ENCODE data around the gene GSTM3.
A peak's percentile ranks its signal among the peaks of the same experiment; 100 is the strongest.
"Not testable (repeated sequence)": the region's sequence is repeated elsewhere in the genome, so short reads cannot be mapped to it uniquely, and the experiment has no call there.

Gene GSTM3

GRCh38 chr1:109761227-109762038, 20.6 kb upstream of the GSTM3 start:
- DNase-seq = no peak

GRCh38 chr1:109760581-109761226, 19.9 kb upstream of the GSTM3 start:
- no peak for DNase-seq

- no peak for DNase-seq
These were observed 18.9 kb upstream of the GSTM3 start for GRCh38 chr1:109759513-109760334.

GRCh38 chr1:109757936-109758786, 17.3 kb upstream of the GSTM3 start:
- no peak for DNase-seq

- no peak for DNase-seq
These were observed 16.1 kb upstream of the GSTM3 start for GRCh38 chr1:109756848-109757521.

- not testable (repeated sequence) for DNase-seq
These were observed 15.5 kb upstream of the GSTM3 start for GRCh38 chr1:109756325-109756724.

- DNase-seq = no peak
These were observed 13.9 kb upstream of the GSTM3 start for GRCh38 chr1:109754738-109755137.

- no peak for DNase-seq
These were observed 10.9 kb upstream of the GSTM3 start for GRCh38 chr1:109751531-109752260.

GRCh38 chr1:109750920-109751319, 10.1 kb upstream of the GSTM3 start:
- no peak for DNase-seq

GRCh38 chr1:109750241-109750882, 9.5 kb upstream of the GSTM3 start:
- DNase-seq = no peak

GRCh38 chr1:109749221-109749620, 8.4 kb upstream of the GSTM3 start:
- DNase-seq = no peak

- DNase-seq = not testable (repeated sequence)
These were observed 7.5 kb upstream of the GSTM3 start for GRCh38 chr1:109748311-109748710.

- DNase-seq = peak; percentile 75
These were observed 862 bp downstream of the GSTM3 start for GRCh38 chr1:109739738-109740614.

GRCh38 chr1:109733236-109733870, 7.5 kb downstream of the GSTM3 start:
- no peak for DNase-seq

- no peak for DNase-seq
These were observed 8.4 kb downstream of the GSTM3 start for GRCh38 chr1:109732390-109732881.

- no peak for DNase-seq
These were observed 10.2 kb downstream of the GSTM3 start for GRCh38 chr1:109730666-109731065.

GRCh38 chr1:109728870-109729269, 12.0 kb downstream of the GSTM3 start:
- no peak for DNase-seq

GRCh38 chr1:109726728-109727373, 14.0 kb downstream of the GSTM3 start:
- no peak for DNase-seq
